ENCODE measurements around the gene LILRA6. TPM values are rescaled to one million over a fixed set of nuclear protein-coding genes. Genes with fewer than 3 reads are reported as not detected.
A peak's percentile ranks its signal among the peaks of the same experiment; 100 is the strongest.

LILRA6 gene
- total and polyA plus RNA-seq, 2 of the 8 experiments (the other 6 are each of a cell fraction or from before 2014, with no cell fraction given): not detected

DNA sequence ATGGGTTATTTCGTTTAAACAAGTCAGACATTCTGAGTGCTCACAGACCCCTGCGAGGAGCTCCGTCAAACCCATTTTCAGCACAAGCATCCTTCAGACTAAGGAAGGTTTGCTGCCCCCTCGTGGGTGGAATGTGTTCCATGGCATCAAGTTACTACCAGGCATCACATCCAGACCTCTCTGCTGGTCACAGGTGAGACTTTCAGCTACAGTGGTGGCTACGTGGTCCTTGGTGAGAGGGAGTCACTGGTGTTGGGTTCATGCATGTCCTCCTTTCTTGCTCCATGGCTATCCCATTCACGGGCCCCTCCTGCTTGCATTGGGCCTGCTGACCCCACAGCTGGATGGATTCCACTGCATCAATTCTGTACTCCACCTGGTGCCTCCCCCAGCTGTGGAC is 23.5 kb upstream of the LILRA6 start:
- peak; percentile 66 to 99 for DNase-seq (ENCODE audit: low read depth in 1 of 2, low spot score in 2 of 2)
- POLR2A ChIA-PET (ENCODE audit: partially characterized antibody): interaction anchor here (0.9 to 3.2 kb wide), 8 partner anchors 9 to 126 kb away, joined by 3 to 21 read pairs (median 4); partner anchors contain the start of genes LILRB5, MBOAT7, RPS9 and TSEN34
- TF ChIP-seq SIRT6 (IDR thresholded peaks at IDR 0.05; ENCODE audit: low read length): no peak
- TF ChIP-seq TEAD4 (IDR thresholded peaks at IDR 0.05; ENCODE audit: low read depth, low read length): peak; percentile 100
- TF ChIP-seq RXRA (IDR thresholded peaks at IDR 0.05; ENCODE audit: insufficient read depth, low read depth, low read length): no peak
- TF ChIP-seq, protein P1, sequence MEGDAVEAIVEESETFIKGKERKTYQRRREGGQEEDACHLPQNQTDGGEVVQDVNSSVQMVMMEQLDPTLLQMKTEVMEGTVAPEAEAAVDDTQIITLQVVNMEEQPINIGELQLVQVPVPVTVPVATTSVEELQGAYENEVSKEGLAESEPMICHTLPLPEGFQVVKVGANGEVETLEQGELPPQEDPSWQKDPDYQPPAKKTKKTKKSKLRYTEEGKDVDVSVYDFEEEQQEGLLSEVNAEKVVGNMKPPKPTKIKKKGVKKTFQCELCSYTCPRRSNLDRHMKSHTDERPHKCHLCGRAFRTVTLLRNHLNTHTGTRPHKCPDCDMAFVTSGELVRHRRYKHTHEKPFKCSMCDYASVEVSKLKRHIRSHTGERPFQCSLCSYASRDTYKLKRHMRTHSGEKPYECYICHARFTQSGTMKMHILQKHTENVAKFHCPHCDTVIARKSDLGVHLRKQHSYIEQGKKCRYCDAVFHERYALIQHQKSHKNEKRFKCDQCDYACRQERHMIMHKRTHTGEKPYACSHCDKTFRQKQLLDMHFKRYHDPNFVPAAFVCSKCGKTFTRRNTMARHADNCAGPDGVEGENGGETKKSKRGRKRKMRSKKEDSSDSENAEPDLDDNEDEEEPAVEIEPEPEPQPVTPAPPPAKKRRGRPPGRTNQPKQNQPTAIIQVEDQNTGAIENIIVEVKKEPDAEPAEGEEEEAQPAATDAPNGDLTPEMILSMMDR (IDR thresholded peaks at IDR 0.05; ENCODE audit: control extremely low read depth in 1 of 3, insufficient read depth in 1 of 3, low read depth in 1 of 3, low read length in 3 of 3): peak; percentile 79 to 96 (median 91)
- TF ChIP-seq, protein P2, sequence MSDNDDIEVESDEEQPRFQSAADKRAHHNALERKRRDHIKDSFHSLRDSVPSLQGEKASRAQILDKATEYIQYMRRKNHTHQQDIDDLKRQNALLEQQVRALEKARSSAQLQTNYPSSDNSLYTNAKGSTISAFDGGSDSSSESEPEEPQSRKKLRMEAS (IDR thresholded peaks at IDR 0.05): peak; percentile 25; the same call in 1 of the 2 replicates
- TF ChIP-seq POU5F1 (IDR thresholded peaks at IDR 0.05; ENCODE audit: low read depth, low read length): no peak
- peak; percentile 62 to 68 for TF ChIP-seq RAD21 (IDR thresholded peaks at IDR 0.05 in 1 of 2, conservative IDR thresholded peaks at IDR 0.05 in 1 of 2; ENCODE audit: low read depth in 2 of 2, low read length in 2 of 2)
- no peak for TF ChIP-seq KDM5A (IDR thresholded peaks at IDR 0.05; ENCODE audit: low read length)
- TF ChIP-seq SIX5 (IDR thresholded peaks at IDR 0.05; ENCODE audit: low read depth, low read length): peak; percentile 55
- TF ChIP-seq EGR1 (IDR thresholded peaks at IDR 0.05; ENCODE audit: borderline replicate concordance, low read depth, low read length): no peak

More for the DNA sequence above, 23.5 kb upstream of the LILRA6 start:
- H4K5ac ChIP-seq (ENCODE audit: insufficient read length, low read depth, low read length): no peak overlapping the region
- H3K23me2 ChIP-seq (ENCODE audit: low read depth, low read length): no peaks in the 10 kb centered on the region
- no peak overlapping the region for H2BK12ac ChIP-seq (ENCODE audit: low read depth, low read length)
- H2AK5ac ChIP-seq (ENCODE audit: low read depth, low read length): no peak overlapping the region
- H3K27me3 ChIP-seq (replicated peaks in 1 of 4; ENCODE audit: control insufficient read depth in 3 of 4, extremely low read depth in 1 of 4, insufficient read depth in 3 of 4, low read length in 3 of 4): no peaks in the 10 kb centered on the region
- no peak overlapping the region for H2BK15ac ChIP-seq (ENCODE audit: low read length)
- no peak overlapping the region for H3K23ac ChIP-seq (ENCODE audit: insufficient read length)
- no peak overlapping the region for H2AFZ ChIP-seq (ENCODE audit: low read length)
- H3K14ac ChIP-seq (ENCODE audit: insufficient read length): no peak overlapping the region
- H4K91ac ChIP-seq (replicated peaks; ENCODE audit: insufficient read length, low read length): no peak overlapping the region
- 21% methylated on average over 6 of the region's 6 CpGs; no CpG with 5 or more reads in 1 of the 2 experiments for WGBS, 2 experiments (ENCODE audit: extremely low coverage in 1 of 2, insufficient coverage in 1 of 2, insufficient read length in 1 of 2, insufficient replicate concordance in 2 of 2, low coverage in 1 of 2, low lambda C conversion rate in 2 of 2, missing lambda C conversion rate in 1 of 2)
- no peaks in the 10 kb centered on the region for H4K20me1 ChIP-seq (replicated peaks in 1 of 2; ENCODE audit: control insufficient read depth in 1 of 2, insufficient read depth in 2 of 2, low read length in 2 of 2)
- no peak overlapping the region for H3K4me3 ChIP-seq (ENCODE audit: extremely low read depth in 1 of 4, insufficient read depth in 2 of 4, low read depth in 3 of 4, low read length in 4 of 4)
- no peak overlapping the region for H3K27ac ChIP-seq (ENCODE audit: low read depth, low read length)
- no peak overlapping the region for H2BK5ac ChIP-seq (ENCODE audit: low read depth, low read length)
- H3K9ac ChIP-seq (replicated peaks in 1 of 4; ENCODE audit: extremely low read depth in 1 of 4, low read depth in 3 of 4, low read length in 3 of 4): no peak overlapping the region
- H3K56ac ChIP-seq (replicated peaks; ENCODE audit: insufficient read length, low read depth, low read length): no peak overlapping the region
- no peak overlapping the region for H2BK120ac ChIP-seq (replicated peaks; ENCODE audit: low read depth, low read length)
- CTCF ChIA-PET (ENCODE audit: partially characterized antibody): interaction anchor here (0.7 to 5.9 kb wide), 38 partner anchors 9 to 781 kb away, joined by 3 to 41 read pairs (median 4); partner anchors contain the start of genes LILRA5, LILRB5, RPS9 and TMC4
- no peak overlapping the region for H3K4ac ChIP-seq (replicated peaks; ENCODE audit: insufficient read length, low read depth, low read length)
- no peaks in the 10 kb centered on the region for H3K36me3 ChIP-seq (ENCODE audit: control insufficient read depth in 2 of 4, insufficient read depth in 4 of 4, low read length in 3 of 4)
- H3K79me2 ChIP-seq (ENCODE audit: control insufficient read depth in 1 of 2, insufficient read depth in 2 of 2, low read length in 2 of 2): no peaks in the 10 kb centered on the region
- H3K4me1 ChIP-seq (replicated peaks in 1 of 4; ENCODE audit: control insufficient read depth in 3 of 4, insufficient read depth in 4 of 4, low read length in 3 of 4): peaks cover 0 to 2% (median 0%) of the 10 kb centered on the region in 4 experiments; a peak in 2 of 7 replicates
- H2BK20ac ChIP-seq (ENCODE audit: low read length): no peak overlapping the region
- H3K9me3 ChIP-seq (ENCODE audit: insufficient read depth in 2 of 2, low read depth in 1 of 2, low read length in 1 of 2): no peaks in the 10 kb centered on the region
- no peaks in the 10 kb centered on the region for H3K79me1 ChIP-seq (ENCODE audit: low read depth, low read length)
- no peak overlapping the region for H4K8ac ChIP-seq (ENCODE audit: extremely low read depth, insufficient read depth, low read length)
- H3K18ac ChIP-seq (ENCODE audit: extremely low read depth, low read length): no peak overlapping the region
- no peak overlapping the region for H3K4me2 ChIP-seq (ENCODE audit: insufficient read depth in 1 of 2, low read depth in 2 of 2, low read length in 2 of 2)
- FAIRE-seq: peak; percentile 99
